Neural progenitor cell (in vitro differentiated cells): ENCODE data around the gene CCNYL1. TPM values are rescaled to one million over a fixed set of nuclear protein-coding genes. Genes with fewer than 3 reads are reported as not detected.

Source experiments
- DNase-seq: peaks from one replicate; pipeline ENCODE4 v3.0.0-alpha.2; 2016; ENCODE audit warnings: low spot score
- H2AFZ ChIP-seq: fragments of 200-600 bp; sonication (generic); replicated peaks from 2 replicates; pipeline ENCODE4 v1.6.1; 2016; ENCODE audit warnings: antibody characterized with exemption
- H3F3A ChIP-seq: fragments of 200-600 bp; sonication (generic); 2 replicates; pipeline ENCODE4 v1.6.1; 2016; ENCODE audit warnings: antibody characterized with exemption, low read depth
- H3K27ac ChIP-seq: fragments of 200-600 bp; sonication (generic); 2 replicates; pipeline ENCODE4 v1.5.1; 2016; ENCODE audit warnings: mild to moderate bottlenecking
- H3K27me3 ChIP-seq: fragments of 200-600 bp; sonication (generic); 2 replicates; pipeline ENCODE4 v1.6.1; 2016; ENCODE audit warnings: mild to moderate bottlenecking, moderate library complexity
- H3K36me3 ChIP-seq: fragments of 200-600 bp; sonication (generic); 2 replicates; pipeline ENCODE4 v1.5.1; 2016
- H3K4me1 ChIP-seq: fragments of 200-600 bp; sonication (generic); 2 replicates; pipeline ENCODE4 v1.6.1; 2016; ENCODE audit warnings: mixed run types
- H3K4me2 ChIP-seq: fragments of 200-600 bp; sonication (generic); 2 replicates; pipeline ENCODE4 v1.6.1; 2016
- H3K4me3 ChIP-seq: fragments of 200-600 bp; sonication (generic); 2 replicates; pipeline ENCODE4 v1.5.1; 2016
- H3K79me2 ChIP-seq: fragments of 200-600 bp; sonication (generic); 2 replicates; pipeline ENCODE4 v1.6.1; 2016; ENCODE audit warnings: low read depth
- H3K9ac ChIP-seq: fragments of 200-600 bp; sonication (generic); 2 replicates; pipeline ENCODE4 v1.6.1; 2016
- H3K9me3 ChIP-seq: fragments of 200-600 bp; sonication (generic); 2 replicates; pipeline ENCODE4 v1.5.1; 2016; ENCODE audit warnings: low read depth
- H4K20me1 ChIP-seq: fragments of 200-600 bp; sonication (generic); 2 replicates; pipeline ENCODE4 v1.6.1; 2016; ENCODE audit warnings: low read depth
- H3K27ac Mint-ChIP-seq: 3 replicates; pipeline ENCODE4 v1.8.0; 2021; ENCODE audit warnings: mixed read lengths
- H3K27me3 Mint-ChIP-seq: 2 replicates; pipeline ENCODE4 v1.8.0; 2022; ENCODE audit warnings: low read depth, mild to moderate bottlenecking, inconsistent platforms, moderate library complexity, mixed read lengths; ENCODE audit not compliant: insufficient read depth
- H3K36me3 Mint-ChIP-seq: 3 replicates; pipeline ENCODE4 v1.8.0; 2021; ENCODE audit warnings: mixed read lengths
- H3K4me1 Mint-ChIP-seq: 3 replicates; pipeline ENCODE4 v1.8.0; 2021; ENCODE audit warnings: mixed read lengths
- H3K4me3 Mint-ChIP-seq: 3 replicates; pipeline ENCODE4 v1.8.0; 2021; ENCODE audit warnings: mild to moderate bottlenecking, moderate library complexity, mixed read lengths
- H3K9me3 Mint-ChIP-seq: 3 replicates; pipeline ENCODE4 v1.8.0; 2020; ENCODE audit warnings: mixed read lengths
- CTCF ChIP-seq: fragments of 200-600 bp; sonication (generic); IDR thresholded peaks from 2 replicates; pipeline ENCODE4 v1.5.1; 2017; ENCODE audit warnings: antibody characterized with exemption, mild to moderate bottlenecking
- EZH2 ChIP-seq: fragments of 200-600 bp; sonication (generic); IDR thresholded peaks from 2 replicates; pipeline ENCODE4 v1.6.1; 2017; ENCODE audit warnings: antibody characterized with exemption, mild to moderate bottlenecking, moderate library complexity
- EZH2phosphoT487 ChIP-seq: fragments of 200-600 bp; sonication (generic); IDR thresholded peaks from 2 replicates; pipeline ENCODE4 v1.6.1; 2017; ENCODE audit warnings: antibody characterized with exemption
- total RNA-seq: library from RNA; depleted of rRNA; stranded (reverse); fragments of >200 nt; gene quantifications from 2 replicates; pipeline ENCODE4 v1.2.3, GENCODE V29; 2015; ENCODE audit warnings: low replicate concordance

CCNYL1 gene
- total RNA-seq, 1 donor from 2014 or later: 22.0 TPM

- Histone ChIP-seq H3K27ac (no peak overlapping the region), H3K9ac (no peak overlapping the region), H2AFZ (peak overlapping the region; percentile 77), H3K36me3 (no peaks in the 10 kb centered on the region), H3K9me3 (no peaks in the 10 kb centered on the region), H3K4me1 (peaks cover 7% of the 10 kb centered on the region), H3K79me2 (no peaks in the 10 kb centered on the region), H3K4me3 (no peak overlapping the region), H3F3A (peaks cover 13% of the 10 kb centered on the region), H3K4me2 (no peak overlapping the region), H3K27me3 (no peaks in the 10 kb centered on the region), H4K20me1 (no peaks in the 10 kb centered on the region)
- H3K27ac Mint-ChIP-seq: no peak overlapping the region
- TF ChIP-seq CTCF (no peak), EZH2phosphoT487 (no peak), EZH2 (no peak)
- H3K36me3 Mint-ChIP-seq: no peaks in the 10 kb centered on the region
- H3K9me3 Mint-ChIP-seq: no peaks in the 10 kb centered on the region
- H3K27me3 Mint-ChIP-seq: peaks cover 2% of the 10 kb centered on the region
- peaks cover 4% of the 10 kb centered on the region for H3K4me1 Mint-ChIP-seq
- no peak overlapping the region for H3K4me3 Mint-ChIP-seq
- peak; percentile 14 for DNase-seq
Observed at GRCh38 chr2:207670887-207671286, 40.6 kb upstream of the CCNYL1 start.

- no peak overlapping the region for H3K4me3 Mint-ChIP-seq
- Histone ChIP-seq H3K4me3 (no peak overlapping the region), H3K4me1 (peaks cover 7% of the 10 kb centered on the region), H3K9ac (no peak overlapping the region), H3K79me2 (no peaks in the 10 kb centered on the region), H3K36me3 (no peaks in the 10 kb centered on the region), H3K9me3 (no peaks in the 10 kb centered on the region), H3K27me3 (no peaks in the 10 kb centered on the region), H4K20me1 (no peaks in the 10 kb centered on the region), H3K4me2 (peak overlapping the region; percentile 23), H3K27ac (peak overlapping the region; percentile 54), H3F3A (peaks cover 13% of the 10 kb centered on the region), H2AFZ (no peak overlapping the region)
- no peak overlapping the region for H3K27ac Mint-ChIP-seq
- no peak for DNase-seq
- H3K4me1 Mint-ChIP-seq: peaks cover 4% of the 10 kb centered on the region
- H3K36me3 Mint-ChIP-seq: no peaks in the 10 kb centered on the region
- no peaks in the 10 kb centered on the region for H3K9me3 Mint-ChIP-seq
- TF ChIP-seq CTCF: no peak
- TF ChIP-seq EZH2: no peak
- no peak for TF ChIP-seq EZH2phosphoT487
- H3K27me3 Mint-ChIP-seq: peaks cover 2% of the 10 kb centered on the region
Observed at GRCh38 chr2:207673431-207673830, 38.0 kb upstream of the CCNYL1 start.

- no peak overlapping the region for H3K4me3 ChIP-seq
- H3K9me3 ChIP-seq: no peaks in the 10 kb centered on the region
- no peak overlapping the region for H2AFZ ChIP-seq
- TF ChIP-seq CTCF: no peak
- TF ChIP-seq EZH2: no peak
- no peak for TF ChIP-seq EZH2phosphoT487
- Mint-ChIP-seq H3K27me3 (peaks cover 2% of the 10 kb centered on the region), H3K36me3 (no peaks in the 10 kb centered on the region), H3K9me3 (no peaks in the 10 kb centered on the region), H3K4me3 (no peak overlapping the region), H3K27ac (no peak overlapping the region), H3K4me1 (peaks cover 4% of the 10 kb centered on the region)
- H4K20me1 ChIP-seq: no peaks in the 10 kb centered on the region
- peak overlapping the region; percentile 6 for H3K27ac ChIP-seq
- peaks cover 13% of the 10 kb centered on the region for H3F3A ChIP-seq
- H3K27me3 ChIP-seq: no peaks in the 10 kb centered on the region
- peaks cover 7% of the 10 kb centered on the region for H3K4me1 ChIP-seq
- no peaks in the 10 kb centered on the region for H3K36me3 ChIP-seq
- no peak overlapping the region for H3K4me2 ChIP-seq
- no peaks in the 10 kb centered on the region for H3K79me2 ChIP-seq
- H3K9ac ChIP-seq: no peak overlapping the region
- no peak for DNase-seq
Observed at GRCh38 chr2:207674266-207674774, 37.1 kb upstream of the CCNYL1 start.
